ENCODE results near the gene MARCHF5.
"Not testable (repeated sequence)": the region's sequence is repeated elsewhere in the genome, so short reads cannot be mapped to it uniquely, and the experiment has no call there.

MARCHF5 gene

DNA sequence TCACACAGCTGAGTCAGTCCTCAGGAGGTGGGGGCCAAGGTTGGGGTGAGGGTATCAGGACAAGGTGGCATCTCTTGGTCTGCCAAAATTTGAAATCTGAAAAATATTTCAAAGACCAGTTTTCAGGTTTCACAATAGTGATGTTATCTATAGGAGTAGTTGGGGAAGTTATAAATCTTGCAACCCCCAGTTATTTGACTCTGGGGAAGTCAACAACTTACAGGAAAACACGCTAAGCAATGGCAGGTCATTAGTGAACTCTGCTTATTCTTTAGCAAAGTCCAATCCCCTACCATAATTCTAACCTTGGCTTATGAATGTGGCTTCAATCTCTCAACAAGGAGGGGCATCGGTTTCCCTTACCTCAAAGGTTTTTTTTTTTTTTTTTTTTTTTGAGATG is 94.9 kb downstream of the MARCHF5 start:
- in situ Hi-C loops (cut with MboI; ENCODE audit: low sequenced_read_pairs), result no loop called here

DNA sequence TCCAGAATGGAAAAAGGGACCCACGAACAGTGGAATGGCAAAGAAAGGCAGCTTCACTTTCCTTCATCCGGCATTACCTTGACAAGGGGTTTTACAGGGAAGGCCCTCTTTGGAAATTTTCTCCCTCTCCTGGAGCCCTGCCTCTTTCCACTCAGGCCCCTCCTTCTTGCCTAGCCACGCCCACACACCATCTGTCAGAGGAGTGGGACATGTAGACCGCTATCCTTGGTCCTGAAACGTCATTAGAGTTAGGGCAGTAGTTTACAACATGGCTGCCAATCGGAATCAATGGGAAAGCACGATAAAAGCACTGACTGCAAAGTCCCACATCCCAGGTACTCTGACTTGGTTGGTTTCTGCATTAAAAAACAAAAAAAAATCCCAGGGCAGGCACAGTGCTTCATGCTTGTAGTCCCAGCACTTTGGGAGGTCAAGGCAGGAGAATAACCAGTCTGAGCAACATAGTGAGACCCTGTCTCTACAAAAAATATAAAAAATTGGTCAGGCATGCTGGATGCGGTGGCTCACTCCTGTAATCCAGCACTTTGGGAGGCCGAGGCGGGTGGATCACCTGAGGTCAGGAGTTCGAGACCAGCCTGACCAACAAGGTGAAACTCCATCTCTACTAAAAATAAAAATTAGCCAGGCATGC is 96.4 kb downstream of the MARCHF5 start:
- in situ Hi-C loops (cut with MboI; ENCODE audit: low sequenced_read_pairs), result no loop called here

DNA sequence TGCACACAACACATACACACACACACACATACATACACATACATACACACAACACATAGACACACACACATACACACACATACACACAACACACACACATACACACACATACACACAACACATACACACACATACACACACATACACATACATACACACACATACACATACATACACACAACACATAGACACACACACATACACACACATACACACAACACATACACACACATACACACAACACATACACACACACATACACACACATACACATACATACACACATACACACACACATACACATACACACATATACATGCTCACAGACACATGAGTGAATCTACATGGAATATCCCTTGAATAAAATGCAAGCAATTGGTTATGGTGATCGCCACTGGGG is 102.2 kb downstream of the MARCHF5 start:
- in situ Hi-C loops (cut with MboI; ENCODE audit: low sequenced_read_pairs), result not testable (repeated sequence)

DNA sequence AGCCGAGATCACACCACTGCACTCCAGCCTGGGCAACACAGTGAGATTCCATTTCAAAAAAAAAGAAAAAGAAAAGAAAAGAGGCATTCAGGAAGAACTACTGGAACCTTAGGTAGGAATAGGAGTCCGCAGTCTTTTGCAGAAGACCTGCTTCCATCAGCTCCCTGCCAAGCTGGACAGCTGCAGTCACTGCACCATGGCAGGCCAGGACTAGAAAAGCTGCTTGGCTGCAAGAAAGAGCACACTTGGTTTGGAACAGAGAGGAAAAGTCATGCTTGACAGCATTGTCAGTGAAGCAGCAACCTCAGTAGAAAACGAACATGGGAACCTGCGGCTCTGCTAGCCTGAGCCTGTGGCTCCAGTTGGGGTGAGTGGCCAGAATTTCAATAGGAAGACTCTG is 104.3 kb downstream of the MARCHF5 start:
- in situ Hi-C loops (cut with MboI; ENCODE audit: low sequenced_read_pairs), result no loop called here

DNA sequence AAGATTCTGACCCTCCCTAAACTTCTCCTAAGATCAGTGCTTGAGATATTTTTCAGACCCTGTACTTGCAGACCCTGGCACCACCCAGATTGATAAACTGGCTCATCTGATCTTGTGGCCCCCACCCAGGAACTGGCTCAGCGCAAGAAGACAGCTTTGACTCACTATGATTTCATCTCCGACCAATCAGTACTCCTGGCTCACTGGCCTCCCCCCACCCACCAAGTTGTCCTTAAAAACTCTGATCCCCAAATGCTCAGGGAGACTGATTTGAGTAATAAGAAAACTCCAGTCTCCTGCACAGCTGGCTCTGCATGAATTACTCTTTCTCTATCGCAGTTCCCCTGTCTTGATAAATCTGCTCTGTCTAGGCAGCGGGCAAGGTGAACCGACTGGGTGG is 111.3 kb downstream of the MARCHF5 start:
- in situ Hi-C loops (cut with MboI; ENCODE audit: low sequenced_read_pairs), result not testable (repeated sequence)

Measured in HL-60/S4 treated with retinoic acid at 250 ng/mL for 4 days and 3 days (cell line).